Muscle layer of colon (tissue), 2 donors: ENCODE results near the gene CTNNA2.

Experiments
- H3K27ac ChIP-seq: one replicate; pipeline ENCODE4 v1.7.0; 2013; ENCODE audit warnings: low read depth, mild to moderate bottlenecking, low read length, moderate library complexity
- H3K27me3 ChIP-seq, 2 donors: one replicate each; pipeline ENCODE4 v1.7.0; 2013; ENCODE audit warnings: low read length in 2 of 2, mild to moderate bottlenecking in 2 of 2; ENCODE audit not compliant: insufficient read depth in 2 of 2, control insufficient read depth in 1 of 2
- H3K36me3 ChIP-seq: one replicate; pipeline ENCODE4 v1.7.0; 2013; ENCODE audit warnings: mild to moderate bottlenecking, low read length; ENCODE audit not compliant: insufficient read depth
- H3K4me1 ChIP-seq: one replicate; pipeline ENCODE4 v1.7.0; 2013; ENCODE audit warnings: mild to moderate bottlenecking, low read length; ENCODE audit not compliant: insufficient read depth
- H3K4me3 ChIP-seq, 2 donors: one replicate each; pipeline ENCODE4 v1.7.0; 2013; ENCODE audit warnings: low read length in 2 of 2, low read depth in 1 of 2, mild to moderate bottlenecking in 1 of 2, moderate library complexity in 1 of 2
- H3K9ac ChIP-seq: one replicate; pipeline ENCODE4 v1.7.0; 2013; ENCODE audit warnings: low read length
- H3K9me3 ChIP-seq: one replicate; pipeline ENCODE4 v1.7.0; 2013; ENCODE audit warnings: mild to moderate bottlenecking, low read length
- donor health status: abdominal sarcoma.
- donor health status: Adenocarcinoma of cecum.

CTNNA2 gene

GRCh38 chr2:79573895-79574674, 61.2 kb downstream of the CTNNA2 start:
- Histone ChIP-seq H3K4me1 (no peaks in the 10 kb centered on the region), H3K9me3 (no peaks in the 10 kb centered on the region), H3K36me3 (no peaks in the 10 kb centered on the region), H3K4me3 (no peak overlapping the region), H3K27ac (no peak overlapping the region), H3K27me3 (no peaks in the 10 kb centered on the region), H3K9ac (no peak overlapping the region)

GRCh38 chr2:79576451-79576850, 63.6 kb downstream of the CTNNA2 start:
- no peaks in the 10 kb centered on the region for H3K36me3 ChIP-seq
- H3K27me3 ChIP-seq, result no peaks in the 10 kb centered on the region
- no peak overlapping the region for H3K9ac ChIP-seq
- no peak overlapping the region for H3K4me3 ChIP-seq
- no peak overlapping the region for H3K27ac ChIP-seq
- no peaks in the 10 kb centered on the region for H3K9me3 ChIP-seq
- H3K4me1 ChIP-seq, result no peaks in the 10 kb centered on the region

GRCh38 chr2:79578952-79579351, 66.1 kb downstream of the CTNNA2 start:
- H3K4me1 ChIP-seq, result no peaks in the 10 kb centered on the region
- no peak overlapping the region for H3K9ac ChIP-seq
- H3K36me3 ChIP-seq, result no peaks in the 10 kb centered on the region
- H3K27ac ChIP-seq, result no peak overlapping the region
- no peaks in the 10 kb centered on the region for H3K9me3 ChIP-seq
- H3K4me3 ChIP-seq, result no peak overlapping the region
- H3K27me3 ChIP-seq, result no peaks in the 10 kb centered on the region

GRCh38 chr2:79580175-79580574, 67.3 kb downstream of the CTNNA2 start:
- no peaks in the 10 kb centered on the region for H3K36me3 ChIP-seq
- H3K4me1 ChIP-seq, result no peaks in the 10 kb centered on the region
- no peak overlapping the region for H3K27ac ChIP-seq
- H3K27me3 ChIP-seq, result no peaks in the 10 kb centered on the region
- H3K4me3 ChIP-seq, result no peak overlapping the region
- H3K9me3 ChIP-seq, result no peaks in the 10 kb centered on the region
- no peak overlapping the region for H3K9ac ChIP-seq

- Histone ChIP-seq H3K4me3 (no peak overlapping the region), H3K27ac (no peak overlapping the region), H3K36me3 (no peaks in the 10 kb centered on the region), H3K4me1 (no peaks in the 10 kb centered on the region), H3K27me3 (no peaks in the 10 kb centered on the region), H3K9me3 (no peaks in the 10 kb centered on the region), H3K9ac (no peak overlapping the region)
These were observed 73.0 kb downstream of the CTNNA2 start for GRCh38 chr2:79585701-79586433.

- H3K4me1 ChIP-seq, result no peaks in the 10 kb centered on the region
- H3K27ac ChIP-seq, result no peak overlapping the region
- no peaks in the 10 kb centered on the region for H3K36me3 ChIP-seq
- no peak overlapping the region for H3K4me3 ChIP-seq
- H3K27me3 ChIP-seq, result no peaks in the 10 kb centered on the region
- H3K9me3 ChIP-seq, result no peaks in the 10 kb centered on the region
- H3K9ac ChIP-seq, result no peak overlapping the region
These were observed 78.4 kb downstream of the CTNNA2 start for GRCh38 chr2:79591281-79591680.

GRCh38 chr2:79593237-79593867, 80.5 kb downstream of the CTNNA2 start:
- Histone ChIP-seq H3K27ac (no peak overlapping the region), H3K4me1 (no peaks in the 10 kb centered on the region), H3K27me3 (no peaks in the 10 kb centered on the region), H3K4me3 (no peak overlapping the region), H3K9me3 (no peaks in the 10 kb centered on the region), H3K9ac (no peak overlapping the region), H3K36me3 (no peaks in the 10 kb centered on the region)

- Histone ChIP-seq H3K9me3 (no peaks in the 10 kb centered on the region), H3K9ac (no peak overlapping the region), H3K36me3 (no peaks in the 10 kb centered on the region), H3K27ac (no peak overlapping the region), H3K27me3 (no peaks in the 10 kb centered on the region), H3K4me3 (no peak overlapping the region), H3K4me1 (no peaks in the 10 kb centered on the region)
These were observed 83.6 kb downstream of the CTNNA2 start for GRCh38 chr2:79596403-79596802.

- no peaks in the 10 kb centered on the region for H3K9me3 ChIP-seq
- H3K4me3 ChIP-seq, result no peak overlapping the region
- H3K4me1 ChIP-seq, result no peaks in the 10 kb centered on the region
- H3K36me3 ChIP-seq, result no peaks in the 10 kb centered on the region
- no peaks in the 10 kb centered on the region for H3K27me3 ChIP-seq
- no peak overlapping the region for H3K9ac ChIP-seq
- no peak overlapping the region for H3K27ac ChIP-seq
These were observed 91.9 kb downstream of the CTNNA2 start for GRCh38 chr2:79604748-79605147.

- Histone ChIP-seq H3K27me3 (no peaks in the 10 kb centered on the region), H3K4me1 (no peaks in the 10 kb centered on the region), H3K9ac (no peak overlapping the region), H3K27ac (no peak overlapping the region), H3K9me3 (no peaks in the 10 kb centered on the region), H3K36me3 (no peaks in the 10 kb centered on the region), H3K4me3 (no peak overlapping the region)
These were observed 98.7 kb downstream of the CTNNA2 start for GRCh38 chr2:79611448-79612016.

- H3K27me3 ChIP-seq, result no peaks in the 10 kb centered on the region
- H3K9ac ChIP-seq, result no peak overlapping the region
- H3K9me3 ChIP-seq, result no peaks in the 10 kb centered on the region
- H3K27ac ChIP-seq, result no peak overlapping the region
- no peaks in the 10 kb centered on the region for H3K36me3 ChIP-seq
- no peaks in the 10 kb centered on the region for H3K4me1 ChIP-seq
- no peak overlapping the region for H3K4me3 ChIP-seq
These were observed 100.1 kb downstream of the CTNNA2 start for GRCh38 chr2:79612999-79613398.
